NOMO-1 treated with DMSO at 0.1 percent for 48 hours (cell line): ENCODE data around the gene LURAP1L.

ENCODE experiments used
- DNase-seq: peaks from one replicate; lab custom pipeline; 2025; ENCODE audit not compliant: unreplicated experiment; lab: John Stamatoyannopoulos, UW

LURAP1L gene

GRCh38 chr9:12774861-12775678 lies at the start of gene LURAP1L:
Gene LURAP1L, plus strand, starts transcription at chr9:12775020. Its CDS starts 696 bp downstream, at chr9:12775716.
- no peak for DNase-seq

GRCh38 chr9:12726795-12727194 lies 48.0 kb upstream of the LURAP1L start:
- DNase-seq, result no peak

GRCh38 chr9:12730198-12730597 lies 44.6 kb upstream of the LURAP1L start:
- no peak for DNase-seq

- DNase-seq, result no peak
Observed at GRCh38 chr9:12730927-12731326, 43.9 kb upstream of the LURAP1L start.

- DNase-seq, result no peak
Observed at GRCh38 chr9:12732971-12733370, 41.8 kb upstream of the LURAP1L start.

- no peak for DNase-seq
Observed at GRCh38 chr9:12735665-12736064, 39.2 kb upstream of the LURAP1L start.

- DNase-seq, result no peak
Observed at GRCh38 chr9:12737871-12738270, 36.9 kb upstream of the LURAP1L start.

GRCh38 chr9:12739014-12739652 lies 35.7 kb upstream of the LURAP1L start:
- no peak for DNase-seq

GRCh38 chr9:12740845-12741244 lies 34.0 kb upstream of the LURAP1L start:
- DNase-seq, result no peak

- DNase-seq, result no peak
Observed at GRCh38 chr9:12748016-12748415, 26.8 kb upstream of the LURAP1L start.

- no peak for DNase-seq
Observed at GRCh38 chr9:12748954-12749353, 25.9 kb upstream of the LURAP1L start.

GRCh38 chr9:12753931-12754330 lies 20.9 kb upstream of the LURAP1L start:
- no peak for DNase-seq

- no peak for DNase-seq
Observed at GRCh38 chr9:12759761-12760160, 15.1 kb upstream of the LURAP1L start.

GRCh38 chr9:12760758-12761157 lies 14.1 kb upstream of the LURAP1L start:
- DNase-seq, result no peak

- no peak for DNase-seq
Observed at GRCh38 chr9:12764150-12764549, 10.7 kb upstream of the LURAP1L start.

- no peak for DNase-seq
Observed at GRCh38 chr9:12765088-12765798, 9.6 kb upstream of the LURAP1L start.

- no peak for DNase-seq
Observed at GRCh38 chr9:12766357-12766756, 8.5 kb upstream of the LURAP1L start.

GRCh38 chr9:12770261-12770660 lies 4.6 kb upstream of the LURAP1L start:
- DNase-seq, result no peak

GRCh38 chr9:12771891-12772290 lies 2.9 kb upstream of the LURAP1L start:
- no peak for DNase-seq

GRCh38 chr9:12773562-12773961 lies 1.3 kb upstream of the LURAP1L start:
- no peak for DNase-seq

- peak; percentile 17 for DNase-seq
Observed at GRCh38 chr9:12775679-12776512, 1.1 kb downstream of the LURAP1L start.
